K562 (cell line): Measurements from ENCODE around the gene TUBA1B. TPM values are rescaled to one million over a fixed set of nuclear protein-coding genes. Genes with fewer than 3 reads are reported as not detected.
A peak's percentile ranks its signal among the peaks of the same experiment; 100 is the strongest.

ENCODE experiments used
- FOSL1 ChIP-seq: fragments of 200-800 bp; sonication (Bioruptor generic); conservative IDR thresholded peaks from 2 replicates; pipeline ENCODE4 v1.6.1; 2016; ENCODE audit warnings: missing genetic modification characterization, missing compliant biosample characterization
- FUS ChIP-seq: fragments of 200-400 bp; formaldehyde crosslinking; optimal IDR thresholded peaks from 2 replicates; pipeline ENCODE3; 2017; ENCODE audit warnings: low read depth, low read length
- HMG20B ChIP-seq: fragments of 250-450 bp; sonication (Bioruptor Pico); IDR thresholded peaks from 2 replicates; pipeline ENCODE4 v1.5.0; 2021; ENCODE audit warnings: mild to moderate bottlenecking
- IFI16 ChIP-seq: fragments of 250-450 bp; sonication (Bioruptor Pico); IDR thresholded peaks from 2 replicates; pipeline ENCODE4 v2.1.2; 2022; ENCODE audit warnings: mild to moderate bottlenecking, inconsistent platforms
- NR4A1 ChIP-seq, 2 experiments: fragments of 250-450 bp in 1 of 2; fragments of 450-650 bp in 1 of 2; sonication (Bioruptor Pico) in 1 of 2; IDR thresholded peaks; 2 replicates each; pipeline versions ENCODE4 v1.4.0 to v1.6.1; 2016 to 2020; ENCODE audit warnings: mild to moderate bottlenecking in 2 of 2, missing compliant biosample characterization in 1 of 2, missing genetic modification characterization in 1 of 2, moderate library complexity in 1 of 2
- PRDM10 ChIP-seq: fragments of 450-650 bp; IDR thresholded peaks from 2 replicates; pipeline ENCODE4 v1.6.1; 2018; ENCODE audit not compliant: partially characterized antibody
- PTBP1 ChIP-seq: fragments of 200-400 bp; formaldehyde crosslinking; IDR thresholded peaks from 2 replicates; pipeline ENCODE4 v1.6.1; 2017; ENCODE audit warnings: low read depth, low read length
- PYGO2 ChIP-seq: fragments of 450-650 bp; IDR thresholded peaks from 2 replicates; pipeline ENCODE4 v1.6.1; 2016; ENCODE audit warnings: mild to moderate bottlenecking, missing genetic modification characterization, moderate library complexity, missing compliant biosample characterization
- RFX1 ChIP-seq: fragments of 450-650 bp; IDR thresholded peaks from 2 replicates; pipeline ENCODE4 v1.6.1; 2016; ENCODE audit warnings: mild to moderate bottlenecking, moderate library complexity
- TAF15 ChIP-seq: fragments of 200-400 bp; formaldehyde crosslinking; IDR thresholded peaks from 2 replicates; pipeline ENCODE4 v1.6.1; 2017; ENCODE audit warnings: mild to moderate bottlenecking, low read depth, low read length, moderate library complexity
- TCF7 ChIP-seq: sonication (generic); IDR thresholded peaks from 2 replicates; pipeline ENCODE4 v1.6.1; 2016; ENCODE audit warnings: antibody characterized with exemption, borderline replicate concordance
- TFAP4 ChIP-seq: sonication (generic); formaldehyde crosslinking; IDR thresholded peaks from 2 replicates; pipeline ENCODE4 v1.8.0; 2022; ENCODE audit warnings: missing genetic modification reagents, mild to moderate bottlenecking, moderate library complexity, borderline replicate concordance
- TOE1 ChIP-seq, 2 experiments: fragments of 450-650 bp in 1 of 2; sonication (generic) in 1 of 2; formaldehyde crosslinking in 1 of 2; IDR thresholded peaks; 2 replicates each; pipeline versions ENCODE4 v1.7.1 to v1.8.0; 2016 to 2022; ENCODE audit warnings: borderline replicate concordance in 2 of 2, mild to moderate bottlenecking in 2 of 2, antibody characterized with exemption in 1 of 2, inconsistent platforms in 1 of 2, low read depth in 1 of 2, missing genetic modification reagents in 1 of 2, moderate library complexity in 1 of 2
- YY1 ChIP-seq, 3 experiments: IDR thresholded peaks; 2 replicates each; pipeline ENCODE4 v1.6.1; 2011; ENCODE audit warnings: low read length in 2 of 3, mild to moderate bottlenecking in 2 of 3, moderate library complexity in 2 of 3, borderline replicate concordance in 1 of 3, control low read depth in 1 of 3, low read depth in 1 of 3; ENCODE audit not compliant: insufficient read depth in 3 of 3, insufficient replicate concordance in 2 of 3, control insufficient read depth in 1 of 3, insufficient read length in 1 of 3; ENCODE audit errors: extremely low read depth in 1 of 3
- ZFX ChIP-seq: sonication (generic); formaldehyde crosslinking; IDR thresholded peaks from 2 replicates; pipeline ENCODE4 v1.8.0; 2022; ENCODE audit warnings: mild to moderate bottlenecking, missing genetic modification reagents, moderate library complexity
- ZNF592 ChIP-seq: fragments of 450-650 bp; IDR thresholded peaks from 2 replicates; pipeline ENCODE4 v1.6.1; 2017; ENCODE audit warnings: antibody characterized with exemption, mild to moderate bottlenecking
- polyA plus RNA-seq, 8 experiments: library from polyadenylated mRNA; depleted of rRNA in 4 of 8; stranded (reverse) in 5 of 8; unstranded in 3 of 8; fragments of >200 nt; fragmentation: Nextera tagmentation in 2 of 8; fragmentation: Illumina TruSeq in 1 of 8; extraction: Ambion mirVana in 2 of 8; extraction: Trizol in 1 of 8; gene quantifications; 2 replicates each; pipeline versions ENCODE4 v1.2.1 to v1.2.3, GENCODE V29; 2011 to 2014; ENCODE audit warnings: inconsistent platforms in 1 of 8, missing spikeins in 1 of 8
- total RNA-seq, 7 experiments: library from RNA; depleted of rRNA in 6 of 7; stranded (reverse); fragments of >200 nt in 6 of 7; fragmentation: Illumina TruSeq in 2 of 7; extraction: Trizol in 2 of 7; gene quantifications; 2 replicates each; pipeline versions ENCODE4 v1.2.1 to v1.2.3, GENCODE V29; 2011 to 2021; ENCODE audit warnings: low replicate concordance in 1 of 7

Gene TUBA1B
- total and polyA plus RNA-seq, 9 of the 15 experiments (the other 6 are each of a cell fraction or from before 2014, with no cell fraction given), result 2,189 to 4,624 (median 2,628) TPM

GRCh38 chr12:49092086-49092815 is 38.9 kb downstream of the TUBA1B start (continued):
- no peak for TF ChIP-seq IFI16
- TF ChIP-seq RFX1, result no peak
- TF ChIP-seq NR4A1 (CRISPR knock-in tag; IDR thresholded peaks at IDR 0.05), result no peak
- 0 out of 2 replicates have a peak, but pooled peaks have one; percentile 21 for TF ChIP-seq NR4A1 (tag; IDR thresholded peaks at IDR 0.05)
- peak in 2 of 3 experiments; percentile 6 to 28 for TF ChIP-seq YY1 (IDR thresholded peaks at IDR 0.05; ENCODE audit: borderline replicate concordance in 1 of 3, control insufficient read depth in 1 of 3, extremely low read depth in 1 of 3, insufficient read depth in 3 of 3, insufficient read length in 1 of 3, insufficient replicate concordance in 2 of 3, low read depth in 1 of 3, low read length in 2 of 3)
- peak; percentile 95 for TF ChIP-seq TFAP4 (CRISPR knock-in tag)
- TF ChIP-seq ZFX (CRISPR knock-in tag), result peak; percentile 55; the same call in 1 of the 2 replicates
- TF ChIP-seq PRDM10, result peak; percentile 99
- TF ChIP-seq HMG20B (CRISPR knock-in tag), result no peak
- peak; percentile 82 for TF ChIP-seq TOE1 (IDR thresholded peaks at IDR 0.05; ENCODE audit: borderline replicate concordance)
- TF ChIP-seq TOE1 (CRISPR knock-in tag; IDR thresholded peaks at IDR 0.05; ENCODE audit: borderline replicate concordance, low read depth), result peak; percentile 91; the same call in 1 of the 2 replicates
- no peak for TF ChIP-seq TAF15
- TF ChIP-seq PYGO2 (tag), result no peak
- TF ChIP-seq TCF7, result peak; percentile 81; the same call in 1 of the 2 replicates
- peak; percentile 57; the same call in 1 of the 2 replicates for TF ChIP-seq FOSL1 (tag)
- TF ChIP-seq FUS, result no peak
- 0 out of 2 replicates have a peak, but pooled peaks have one; percentile 79 for TF ChIP-seq PTBP1
- TF ChIP-seq ZNF592, result peak; percentile 72
